Endothelial cell of umbilical vein (primary cell): ENCODE data around the gene GAB1. TPM values are rescaled to one million over a fixed set of nuclear protein-coding genes. Genes with fewer than 3 reads are reported as not detected.

ENCODE experiments used
- BruUV-seq: library from RNA; stranded (reverse); fragments of 400-500 nt; replicated peaks from 2 replicates; lab custom pipeline; 2021; lab: Mats Ljungman, UMichigan
- CTCF ChIA-PET: fragments of 300-600, 350-600 bp; sonication (Branson Sonifier 250); formaldehyde crosslinking; loops from one replicate; lab custom pipeline; 2021; ENCODE audit warnings: antibody characterized with exemption, inconsistent platforms; lab: Charles Lee
- POLR2A ChIA-PET: fragments of 300-600, 350-600 bp; sonication (Branson Sonifier 250); formaldehyde crosslinking; loops from one replicate; lab custom pipeline; 2021; ENCODE audit warnings: antibody characterized with exemption, inconsistent platforms; lab: Charles Lee
- DNase-seq: peaks from one replicate; pipeline ENCODE4 v3.0.0-alpha.2; 2011; ENCODE audit warnings: low read depth, low spot score
- FAIRE-seq: peaks from 2 replicates; lab custom pipeline; 2011; peaks lifted over from hg19 to GRCh38; lab: Jason Lieb, UNC
- H2AFZ ChIP-seq: 2 replicates; pipeline ENCODE4 v1.6.0; 2012; ENCODE audit warnings: low read depth, low read length, control low read depth, inconsistent platforms
- H3K27ac ChIP-seq: 2 replicates; pipeline ENCODE4 v1.5.1; 2011; ENCODE audit warnings: low read depth, mild to moderate bottlenecking, control low read depth, low read length, moderate library complexity; ENCODE audit not compliant: insufficient read depth
- H3K27me3 ChIP-seq, 2 experiments: 2 replicates each; pipeline versions ENCODE4 v1.6.0 to v1.6.1; 2011; ENCODE audit warnings: low read length in 2 of 2, mixed read lengths in 1 of 2; ENCODE audit not compliant: control insufficient read depth in 2 of 2, insufficient read depth in 2 of 2
- H3K36me3 ChIP-seq, 2 experiments: 2 replicates in 1 of 2; 3 replicates in 1 of 2; pipeline ENCODE4 v1.5.1; 2011; ENCODE audit warnings: low read length in 2 of 2, mild to moderate bottlenecking in 1 of 2, moderate library complexity in 1 of 2; ENCODE audit not compliant: control insufficient read depth in 2 of 2, insufficient read depth in 2 of 2; ENCODE audit errors: extremely low read depth in 1 of 2
- H3K4me1 ChIP-seq: 3 replicates; pipeline ENCODE4 v1.5.1; 2011; ENCODE audit warnings: mild to moderate bottlenecking, low read length; ENCODE audit not compliant: control insufficient read depth, insufficient read depth; ENCODE audit errors: extremely low read depth
- H3K4me2 ChIP-seq: 2 replicates; pipeline ENCODE4 v1.6.1; 2011; ENCODE audit warnings: low read length, control low read depth, mixed read lengths; ENCODE audit not compliant: insufficient read depth
- H3K4me3 ChIP-seq, 3 experiments: fragments of 200-600 bp in 1 of 3; sonication (generic), shearing (Covaris generic) in 1 of 3; replicated peaks in 1 of 3; 2 replicates each; pipeline ENCODE4 v1.5.1; 2011 to 2016; ENCODE audit warnings: control low read depth in 3 of 3, low read length in 3 of 3, mild to moderate bottlenecking in 2 of 3, inconsistent platforms in 1 of 3, low read depth in 1 of 3, moderate library complexity in 1 of 3; ENCODE audit not compliant: insufficient read depth in 1 of 3
- H3K79me2 ChIP-seq: 2 replicates; pipeline ENCODE4 v1.6.0; 2012; ENCODE audit warnings: low read length, inconsistent platforms; ENCODE audit not compliant: control insufficient read depth, insufficient read depth
- H3K9ac ChIP-seq: replicated peaks from 2 replicates; pipeline ENCODE3; 2011; ENCODE audit warnings: low read length, control low read depth; ENCODE audit not compliant: insufficient read depth; ENCODE audit errors: extremely low read depth
- H3K9me1 ChIP-seq: replicated peaks from 3 replicates; pipeline ENCODE4 v1.6.0; 2011; ENCODE audit warnings: mild to moderate bottlenecking, low read length; ENCODE audit not compliant: control insufficient read depth, insufficient read depth; ENCODE audit errors: extremely low read depth
- H3K9me3 ChIP-seq: replicated peaks from 2 replicates; pipeline ENCODE4 v1.5.1; 2012; ENCODE audit warnings: low read length, inconsistent platforms; ENCODE audit not compliant: control insufficient read depth, insufficient read depth
- H4K20me1 ChIP-seq: replicated peaks from 2 replicates; pipeline ENCODE3; 2011; ENCODE audit warnings: mild to moderate bottlenecking, low read length; ENCODE audit not compliant: control insufficient read depth, insufficient read depth; ENCODE audit errors: extremely low read depth
- EZH2 ChIP-seq: IDR thresholded peaks from 2 replicates; pipeline ENCODE4 v1.6.1; 2012; ENCODE audit warnings: borderline replicate concordance, low read depth, mild to moderate bottlenecking, moderate library complexity, low read length, inconsistent platforms; ENCODE audit not compliant: severe bottlenecking
- FOS ChIP-seq: IDR thresholded peaks from 2 replicates; pipeline ENCODE4 v1.6.1; 2011; ENCODE audit warnings: mild to moderate bottlenecking, low read length, moderate library complexity, borderline replicate concordance; ENCODE audit not compliant: insufficient read depth
- GATA2 ChIP-seq: IDR thresholded peaks from 2 replicates; pipeline ENCODE4 v1.7.0; 2011; ENCODE audit warnings: low read depth, mild to moderate bottlenecking, moderate library complexity, mixed read lengths, low read length; ENCODE audit not compliant: insufficient read length, insufficient read depth
- JUN ChIP-seq: IDR thresholded peaks from 2 replicates; pipeline ENCODE4 v1.6.1; 2011; ENCODE audit warnings: borderline replicate concordance, low read depth; ENCODE audit not compliant: insufficient read length, insufficient read depth
- MAX ChIP-seq: IDR thresholded peaks from 2 replicates; pipeline ENCODE4 v1.6.1; 2011; ENCODE audit not compliant: insufficient read depth, insufficient read length
- MYC ChIP-seq: IDR thresholded peaks from one replicate; pipeline ENCODE4 v1.6.1; 2011; ENCODE audit warnings: mild to moderate bottlenecking, low read depth, low read length
- POLR2A ChIP-seq: IDR thresholded peaks from 2 replicates; pipeline ENCODE4 v1.6.1; 2012; ENCODE audit warnings: low read depth, mild to moderate bottlenecking, control low read depth, low read length
- POLR2AphosphoS5 ChIP-seq: IDR thresholded peaks from 2 replicates; pipeline ENCODE4 v1.6.1; 2012; ENCODE audit warnings: low read depth, mild to moderate bottlenecking, control low read depth, low read length, moderate library complexity; ENCODE audit not compliant: insufficient read depth
- dilution Hi-C: fragments of 300-500 bp; cut with MboI; formaldehyde crosslinking; loops from one replicate; pipeline ENCODE4 v1.15.0; 2019; ENCODE audit warnings: low sequenced_read_pairs; ENCODE audit not compliant: extremely low pct_ligation_motif_present
- intact Hi-C: fragments of 100-400 bp; cut with micrococcal nuclease; formaldehyde crosslinking; loops from one replicate; pipeline ENCODE4 v1.10.0; 2022
- polyA plus RNA-seq, 4 experiments: library from polyadenylated mRNA; depleted of rRNA in 3 of 4; stranded (reverse) in 3 of 4; unstranded in 1 of 4; fragments of >200 nt; gene quantifications; 2 replicates each; pipeline versions ENCODE4 v1.2.1 to v1.2.3, GENCODE V29; 2011 to 2012; ENCODE audit warnings: missing spikeins in 1 of 4
- total RNA-seq: library from RNA; stranded (reverse); gene quantifications from 2 replicates; pipeline ENCODE4 v1.2.3, GENCODE V29; 2021
- TF ChIP-seq, protein P1 (sequence below), 2 donors: IDR thresholded peaks; 1 replicate in 1 of 2; 2 replicates in 1 of 2; pipeline ENCODE4 v1.5.1; 2011; ENCODE audit warnings: low read length in 2 of 2, mild to moderate bottlenecking in 2 of 2, moderate library complexity in 2 of 2, control low read depth in 1 of 2, inconsistent platforms in 1 of 2, low read depth in 1 of 2; ENCODE audit not compliant: insufficient read depth in 1 of 2; ENCODE audit errors: extremely low read depth in 1 of 2

GAB1 gene
- total and polyA plus RNA-seq, 2 donors (not counting 3 experiments of a cell fraction or from before 2014, with no cell fraction given), result 9.3 to 37.7 TPM

GRCh38 chr4:143514497-143514896, 177.8 kb downstream of the GAB1 start:
- dilution Hi-C loops, result no loop called here
- no peak for FAIRE-seq
- peak; percentile 35 for TF ChIP-seq POLR2A
- TF ChIP-seq, protein P1, sequence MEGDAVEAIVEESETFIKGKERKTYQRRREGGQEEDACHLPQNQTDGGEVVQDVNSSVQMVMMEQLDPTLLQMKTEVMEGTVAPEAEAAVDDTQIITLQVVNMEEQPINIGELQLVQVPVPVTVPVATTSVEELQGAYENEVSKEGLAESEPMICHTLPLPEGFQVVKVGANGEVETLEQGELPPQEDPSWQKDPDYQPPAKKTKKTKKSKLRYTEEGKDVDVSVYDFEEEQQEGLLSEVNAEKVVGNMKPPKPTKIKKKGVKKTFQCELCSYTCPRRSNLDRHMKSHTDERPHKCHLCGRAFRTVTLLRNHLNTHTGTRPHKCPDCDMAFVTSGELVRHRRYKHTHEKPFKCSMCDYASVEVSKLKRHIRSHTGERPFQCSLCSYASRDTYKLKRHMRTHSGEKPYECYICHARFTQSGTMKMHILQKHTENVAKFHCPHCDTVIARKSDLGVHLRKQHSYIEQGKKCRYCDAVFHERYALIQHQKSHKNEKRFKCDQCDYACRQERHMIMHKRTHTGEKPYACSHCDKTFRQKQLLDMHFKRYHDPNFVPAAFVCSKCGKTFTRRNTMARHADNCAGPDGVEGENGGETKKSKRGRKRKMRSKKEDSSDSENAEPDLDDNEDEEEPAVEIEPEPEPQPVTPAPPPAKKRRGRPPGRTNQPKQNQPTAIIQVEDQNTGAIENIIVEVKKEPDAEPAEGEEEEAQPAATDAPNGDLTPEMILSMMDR (IDR thresholded peaks at IDR 0.05; ENCODE audit: extremely low read depth in 1 of 2, insufficient read depth in 1 of 2, low read depth in 1 of 2, low read length in 2 of 2), result no peak
- H3K27ac ChIP-seq, result peak overlapping the region; percentile 76
- intact Hi-C loops, result loop anchor here (1.0 to 10.0 kb wide), 4 partner anchors 17 to 1750 kb away; no protein-coding TSS in a partner anchor
- H3K9me1 ChIP-seq, result no peaks in the 10 kb centered on the region
- peak; percentile 74 for DNase-seq
- peak overlapping the region; percentile 81 to 88 (median 84) for H3K4me3 ChIP-seq
- CTCF ChIA-PET, result interaction anchor here (1.1 to 3.0 kb wide), 2 partner anchors 17 to 529 kb away, joined by 4 to 19 read pairs; no protein-coding TSS in a partner anchor
- H2AFZ ChIP-seq, result peak overlapping the region; percentile 28
- H3K9me3 ChIP-seq, result no peaks in the 10 kb centered on the region
- peak overlapping the region; percentile 93 for H3K9ac ChIP-seq
- H3K4me2 ChIP-seq, result peak overlapping the region; percentile 98
- H3K79me2 ChIP-seq, result peaks cover 58% of the 10 kb centered on the region
- H3K27me3 ChIP-seq, result peaks cover 3 to 5% of the 10 kb centered on the region in 2 experiments
- POLR2A ChIA-PET, result interaction anchor here (1.3 to 1.5 kb wide), 3 partner anchors 10 to 177 kb away, joined by 3 to 4 read pairs (median 4); partner anchors contain the start of gene GAB1
- BruUV-seq, result no TSS peak
- peaks cover 8% of the 10 kb centered on the region for H4K20me1 ChIP-seq
- peaks cover 0 to 7% of the 10 kb centered on the region in 2 experiments for H3K36me3 ChIP-seq
- H3K4me1 ChIP-seq, result peaks cover 23% of the 10 kb centered on the region

- peak overlapping the region; percentile 81 to 88 (median 84) for H3K4me3 ChIP-seq
- peak overlapping the region; percentile 93 for H3K9ac ChIP-seq
- TF ChIP-seq GATA2 (no peak), POLR2A (no peak), MYC (no peak), MAX (no peak), POLR2AphosphoS5 (no peak), EZH2 (no peak), JUN (no peak), FOS (no peak)
- TF ChIP-seq, protein P1 (IDR thresholded peaks at IDR 0.05; ENCODE audit: extremely low read depth in 1 of 2, insufficient read depth in 1 of 2, low read depth in 1 of 2, low read length in 2 of 2), result no peak
- no peak for FAIRE-seq
- H4K20me1 ChIP-seq, result peaks cover 8% of the 10 kb centered on the region
- no TSS peak for BruUV-seq
- peaks cover 0 to 7% of the 10 kb centered on the region in 2 experiments for H3K36me3 ChIP-seq
- dilution Hi-C loops, result no loop called here
- peak overlapping the region; percentile 98 for H3K4me2 ChIP-seq
- no peak overlapping the region for H2AFZ ChIP-seq
- peaks cover 62% of the 10 kb centered on the region for H3K79me2 ChIP-seq
- H3K9me1 ChIP-seq, result no peaks in the 10 kb centered on the region
- no peaks in the 10 kb centered on the region for H3K9me3 ChIP-seq
- intact Hi-C loops, result loop anchor here (1.0 to 10.0 kb wide), 4 partner anchors 16 to 1750 kb away; no protein-coding TSS in a partner anchor
- H3K4me1 ChIP-seq, result peaks cover 23% of the 10 kb centered on the region
- DNase-seq, result no peak
- ChIA-PET CTCF (interaction anchor here (3.0 kb wide), 1 partner anchor 16 kb away, joined by 19 read pairs; no protein-coding TSS in a partner anchor), POLR2A (interaction anchor here (1.4 kb wide), 1 partner anchor 10 kb away, joined by 3 read pairs; no protein-coding TSS in a partner anchor)
- peaks cover under 1 to 3% of the 10 kb centered on the region in 2 experiments for H3K27me3 ChIP-seq
- H3K27ac ChIP-seq, result peak overlapping the region; percentile 76
These were observed 178.2 kb downstream of the GAB1 start for GRCh38 chr4:143514901-143515300.
